NCI-H146 (cell line): ENCODE measurements around the gene DLG2.

Experiments
- DNase-seq: peaks from one replicate; lab custom pipeline; 2025; lab: John Stamatoyannopoulos, UW

The DLG2 gene

GRCh38 chr11:83677730-83678129 is 1949.4 kb downstream of the DLG2 start:
- DNase-seq: no peak

GRCh38 chr11:83676056-83676601 is 1951.0 kb downstream of the DLG2 start:
- DNase-seq: no peak

GRCh38 chr11:83674102-83674896 is 1952.8 kb downstream of the DLG2 start:
- no peak for DNase-seq

GRCh38 chr11:83671289-83671688 is 1955.9 kb downstream of the DLG2 start:
- DNase-seq: no peak

GRCh38 chr11:83666149-83666548 is 1961.0 kb downstream of the DLG2 start:
- DNase-seq: no peak

GRCh38 chr11:83663988-83664387 is 1963.2 kb downstream of the DLG2 start:
- DNase-seq: no peak

- DNase-seq: no peak
Observed at GRCh38 chr11:83663446-83663845, 1963.7 kb downstream of the DLG2 start.

GRCh38 chr11:83662494-83662893 is 1964.7 kb downstream of the DLG2 start:
- DNase-seq: no peak

GRCh38 chr11:83661491-83662350 is 1965.4 kb downstream of the DLG2 start:
- DNase-seq: no peak

GRCh38 chr11:83659466-83659865 is 1967.7 kb downstream of the DLG2 start:
- DNase-seq: no peak

GRCh38 chr11:83656796-83657330 is 1970.3 kb downstream of the DLG2 start:
- DNase-seq: no peak

GRCh38 chr11:83655976-83656375 is 1971.2 kb downstream of the DLG2 start:
- DNase-seq: no peak

- no peak for DNase-seq
Observed at GRCh38 chr11:83649528-83649855, 1977.7 kb downstream of the DLG2 start.

- no peak for DNase-seq
Observed at GRCh38 chr11:83648610-83649527, 1978.3 kb downstream of the DLG2 start.

- DNase-seq: no peak
Observed at GRCh38 chr11:83645561-83645960, 1981.6 kb downstream of the DLG2 start.

- no peak for DNase-seq
Observed at GRCh38 chr11:83643115-83643514, 1984.0 kb downstream of the DLG2 start.

GRCh38 chr11:83642500-83642899 is 1984.6 kb downstream of the DLG2 start:
- DNase-seq: no peak

GRCh38 chr11:83641511-83641910 is 1985.6 kb downstream of the DLG2 start:
- DNase-seq: no peak

GRCh38 chr11:83639995-83640758 is 1987.0 kb downstream of the DLG2 start:
- peak; percentile 19 for DNase-seq

GRCh38 chr11:83635166-83635565 is 1992.0 kb downstream of the DLG2 start:
- DNase-seq: no peak

- DNase-seq: no peak
Observed at GRCh38 chr11:83630211-83630610, 1996.9 kb downstream of the DLG2 start.
